ENCODE measurements around the gene SLC6A12. TPM values are rescaled to one million over a fixed set of nuclear protein-coding genes. Genes with fewer than 3 reads are reported as not detected.

SLC6A12 gene
- total and polyA plus RNA-seq, 2 donors (not counting 3 experiments of a cell fraction or from before 2014, with no cell fraction given) = not detected

GRCh38 chr12:181921-182320, 32.0 kb downstream of the SLC6A12 start:
- Histone ChIP-seq H3K27ac (ENCODE audit: insufficient read depth, low read depth, low read length) (no peak overlapping the region), H3K4me3 (replicated peaks in 1 of 3; ENCODE audit: insufficient read depth in 1 of 3, low read depth in 1 of 3, low read length in 3 of 3) (no peak overlapping the region), H3K79me2 (ENCODE audit: control insufficient read depth, insufficient read depth, low read length) (no peaks in the 10 kb centered on the region), H2AFZ (ENCODE audit: low read depth, low read length) (no peak overlapping the region), H3K9me1 (replicated peaks; ENCODE audit: control insufficient read depth, extremely low read depth, insufficient read depth, low read length) (no peaks in the 10 kb centered on the region), H3K4me1 (ENCODE audit: control insufficient read depth, extremely low read depth, insufficient read depth, low read length) (no peaks in the 10 kb centered on the region), H3K4me2 (ENCODE audit: insufficient read depth, low read length) (no peak overlapping the region), H3K9ac (replicated peaks; ENCODE audit: extremely low read depth, insufficient read depth, low read length) (no peak overlapping the region), H3K27me3 (ENCODE audit: control insufficient read depth in 2 of 2, insufficient read depth in 2 of 2, low read length in 2 of 2) (no peaks in the 10 kb centered on the region), H3K9me3 (replicated peaks; ENCODE audit: control insufficient read depth, insufficient read depth, low read length) (no peaks in the 10 kb centered on the region), H4K20me1 (replicated peaks; ENCODE audit: control insufficient read depth, extremely low read depth, insufficient read depth, low read length) (no peaks in the 10 kb centered on the region), H3K36me3 (ENCODE audit: control insufficient read depth in 2 of 2, extremely low read depth in 1 of 2, insufficient read depth in 2 of 2, low read length in 2 of 2) (no peaks in the 10 kb centered on the region)
- DNase-seq (ENCODE audit: low read depth, low spot score) (no peak), FAIRE-seq (no peak)
- intact Hi-C loops (cut with micrococcal nuclease) = no loop called here
- no TSS peak for BruUV-seq (replicated peaks)
- dilution Hi-C loops (cut with MboI; ENCODE audit: extremely low pct_ligation_motif_present, low sequenced_read_pairs) = no loop called here
- ChIA-PET POLR2A (no interaction called here), CTCF (no interaction called here)
- TF ChIP-seq FOS (IDR thresholded peaks at IDR 0.05; ENCODE audit: borderline replicate concordance, insufficient read depth, low read length) = no peak

GRCh38 chr12:180445-180844, 33.5 kb downstream of the SLC6A12 start:
- no peaks in the 10 kb centered on the region for H3K9me1 ChIP-seq (replicated peaks; ENCODE audit: control insufficient read depth, extremely low read depth, insufficient read depth, low read length)
- no peaks in the 10 kb centered on the region for H3K9me3 ChIP-seq (replicated peaks; ENCODE audit: control insufficient read depth, insufficient read depth, low read length)
- no peak overlapping the region for H3K27ac ChIP-seq (ENCODE audit: insufficient read depth, low read depth, low read length)
- dilution Hi-C loops (cut with MboI; ENCODE audit: extremely low pct_ligation_motif_present, low sequenced_read_pairs) (no loop called here), intact Hi-C loops (cut with micrococcal nuclease) (no loop called here)
- H3K27me3 ChIP-seq (ENCODE audit: control insufficient read depth in 2 of 2, insufficient read depth in 2 of 2, low read length in 2 of 2) = no peaks in the 10 kb centered on the region
- TF ChIP-seq POLR2AphosphoS5 (IDR thresholded peaks at IDR 0.05; ENCODE audit: insufficient read depth, low read depth, low read length) (no peak), MYC (IDR thresholded peaks at IDR 0.05; ENCODE audit: low read depth, low read length) (no peak), GATA2 (IDR thresholded peaks at IDR 0.05; ENCODE audit: insufficient read depth, insufficient read length, low read depth, low read length) (no peak), JUN (IDR thresholded peaks at IDR 0.05; ENCODE audit: borderline replicate concordance, insufficient read depth, insufficient read length, low read depth) (no peak), EZH2 (IDR thresholded peaks at IDR 0.05; ENCODE audit: borderline replicate concordance, low read depth, low read length, severe bottlenecking) (no peak)
- no peaks in the 10 kb centered on the region for H3K4me1 ChIP-seq (ENCODE audit: control insufficient read depth, extremely low read depth, insufficient read depth, low read length)
- FAIRE-seq (no peak), DNase-seq (ENCODE audit: low read depth, low spot score) (no peak)
- no TSS peak for BruUV-seq (replicated peaks)
- POLR2A ChIA-PET = no interaction called here
- no peaks in the 10 kb centered on the region for H4K20me1 ChIP-seq (replicated peaks; ENCODE audit: control insufficient read depth, extremely low read depth, insufficient read depth, low read length)
- H2AFZ ChIP-seq (ENCODE audit: low read depth, low read length) = no peak overlapping the region
- H3K79me2 ChIP-seq (ENCODE audit: control insufficient read depth, insufficient read depth, low read length) = no peaks in the 10 kb centered on the region
- no peaks in the 10 kb centered on the region for H3K36me3 ChIP-seq (ENCODE audit: control insufficient read depth in 2 of 2, extremely low read depth in 1 of 2, insufficient read depth in 2 of 2, low read length in 2 of 2)
- no peak overlapping the region for H3K4me3 ChIP-seq (replicated peaks in 1 of 3; ENCODE audit: insufficient read depth in 1 of 3, low read depth in 1 of 3, low read length in 3 of 3)
- no peak overlapping the region for H3K4me2 ChIP-seq (ENCODE audit: insufficient read depth, low read length)
- no peak overlapping the region for H3K9ac ChIP-seq (replicated peaks; ENCODE audit: extremely low read depth, insufficient read depth, low read length)
- CTCF ChIA-PET = no interaction called here

Measured in endothelial cell of umbilical vein (primary cell).